Measurements from ENCODE around the gene SPRR5. TPM values are rescaled to one million over a fixed set of nuclear protein-coding genes. Genes with fewer than 3 reads are reported as not detected.
A peak's percentile ranks its signal among the peaks of the same experiment; 100 is the strongest.

The SPRR5 gene
- total RNA-seq, 8 experiments from 2014 or later = not detected

GRCh38 chr1:152954436-152954835 lies 7.4 kb downstream of the SPRR5 start:
- peak in 1 of 8 experiments; percentile 57 for ATAC-seq (replicated peaks in 6 of 8)
- Histone ChIP-seq H3K4me3 (no peak overlapping the region), H3K27ac (no peak overlapping the region), H3K4me1 (replicated peaks in 1 of 2) (no peaks in the 10 kb centered on the region)
- 0 to 79% (median 55%) methylated on average over 1 to 5 of the region's 6 CpGs; no CpG with 5 or more reads in 1 of the 10 experiments for WGBS, 10 experiments
- in situ Hi-C loops (cut with MboI; ENCODE audit: low pct_unique_long_range_greater_than_20kb in 2 of 9, low sequenced_read_pairs in 9 of 9, unreplicated experiment in 9 of 9) = no loop called here

- in situ Hi-C loops (cut with MboI; ENCODE audit: low pct_unique_long_range_greater_than_20kb in 2 of 9, low sequenced_read_pairs in 9 of 9, unreplicated experiment in 9 of 9) = no loop called here
- H3K4me1 ChIP-seq (replicated peaks in 1 of 2) = no peaks in the 10 kb centered on the region
- WGBS, 10 experiments = 17 to 83% (median 60%) methylated on average over 1 to 3 of the region's 3 CpGs; no CpG with 5 or more reads in 3 of the 10 experiments
- no peak overlapping the region for H3K27ac ChIP-seq
- no peak overlapping the region for H3K4me3 ChIP-seq
- no peak for ATAC-seq (replicated peaks in 6 of 8)
Observed at GRCh38 chr1:152957561-152957960, 10.6 kb downstream of the SPRR5 start.

GRCh38 chr1:152959273-152959672 lies 12.3 kb downstream of the SPRR5 start:
- in situ Hi-C loops (cut with MboI; ENCODE audit: low pct_unique_long_range_greater_than_20kb in 2 of 9, low sequenced_read_pairs in 9 of 9, unreplicated experiment in 9 of 9) = no loop called here
- ATAC-seq (replicated peaks in 6 of 8) = no peak

GRCh38 chr1:152959801-152960451 lies 12.9 kb downstream of the SPRR5 start:
- Histone ChIP-seq H3K27ac (no peak overlapping the region), H3K4me1 (replicated peaks in 1 of 2) (no peaks in the 10 kb centered on the region), H3K4me3 (no peak overlapping the region)
- in situ Hi-C loops (cut with MboI; ENCODE audit: low pct_unique_long_range_greater_than_20kb in 2 of 9, low sequenced_read_pairs in 9 of 9, unreplicated experiment in 9 of 9) = no loop called here
- 43 to 94% (median 70%) methylated on average over 1 to 10 of the region's 10 CpGs; no CpG with 5 or more reads in 4 of the 10 experiments for WGBS, 10 experiments
- no peak for ATAC-seq (replicated peaks in 6 of 8)

More at GRCh38 chr1:152959273-152959672, 12.3 kb downstream of the SPRR5 start:
- no peaks in the 10 kb centered on the region for H3K4me1 ChIP-seq (replicated peaks in 1 of 2)
- WGBS, 10 experiments = 0 to 100% (median 68%) methylated on average over 1 to 3 of the region's 3 CpGs; no CpG with 5 or more reads in 3 of the 10 experiments
- H3K4me3 ChIP-seq = no peak overlapping the region
- H3K27ac ChIP-seq = no peak overlapping the region

- no peaks in the 10 kb centered on the region for H3K4me1 ChIP-seq (replicated peaks in 1 of 2)
- 0 to 92% (median 54%) methylated on average over 1 to 9 of the region's 10 CpGs; no CpG with 5 or more reads in 1 of the 10 experiments for WGBS, 10 experiments
- in situ Hi-C loops (cut with MboI; ENCODE audit: low pct_unique_long_range_greater_than_20kb in 2 of 9, low sequenced_read_pairs in 9 of 9, unreplicated experiment in 9 of 9) = no loop called here
- no peak for ATAC-seq (replicated peaks in 6 of 8)
- H3K4me3 ChIP-seq = no peak overlapping the region
- no peak overlapping the region for H3K27ac ChIP-seq
Observed at GRCh38 chr1:152960452-152961044, 13.5 kb downstream of the SPRR5 start.

GRCh38 chr1:152961226-152961891 lies 14.4 kb downstream of the SPRR5 start:
- Histone ChIP-seq H3K27ac (no peak overlapping the region), H3K4me1 (replicated peaks in 1 of 2) (no peaks in the 10 kb centered on the region), H3K4me3 (no peak overlapping the region)
- in situ Hi-C loops (cut with MboI; ENCODE audit: low pct_unique_long_range_greater_than_20kb in 2 of 9, low sequenced_read_pairs in 9 of 9, unreplicated experiment in 9 of 9) = no loop called here
- 0 to 92% (median 68%) methylated on average over 2 to 7 of the region's 7 CpGs; no CpG with 5 or more reads in 2 of the 10 experiments for WGBS, 10 experiments
- no peak for ATAC-seq (replicated peaks in 6 of 8)

- Histone ChIP-seq H3K27ac (no peak overlapping the region), H3K4me3 (no peak overlapping the region), H3K4me1 (replicated peaks in 1 of 2) (no peaks in the 10 kb centered on the region)
- 0 to 86% (median 61%) methylated on average over 1 to 2 of the region's 2 CpGs; no CpG with 5 or more reads in 3 of the 10 experiments for WGBS, 10 experiments
- no peak for ATAC-seq (replicated peaks in 6 of 8)
- in situ Hi-C loops (cut with MboI; ENCODE audit: low pct_unique_long_range_greater_than_20kb in 2 of 9, low sequenced_read_pairs in 9 of 9, unreplicated experiment in 9 of 9) = no loop called here
Observed at GRCh38 chr1:152962876-152963415, 15.9 kb downstream of the SPRR5 start.

- in situ Hi-C loops (cut with MboI; ENCODE audit: low pct_unique_long_range_greater_than_20kb in 2 of 9, low sequenced_read_pairs in 9 of 9, unreplicated experiment in 9 of 9) = no loop called here
- WGBS, 10 experiments = 0 to 55% (median 11%) methylated on average over 1 of the region's 1 CpG; no CpG with 5 or more reads in 3 of the 10 experiments
- H3K4me1 ChIP-seq (replicated peaks in 1 of 2) = no peaks in the 10 kb centered on the region
- H3K4me3 ChIP-seq = no peak overlapping the region
- ATAC-seq (replicated peaks in 6 of 8) = no peak
- H3K27ac ChIP-seq = no peak overlapping the region
Observed at GRCh38 chr1:152964536-152964935, 17.5 kb downstream of the SPRR5 start.

GRCh38 chr1:152965853-152966252 lies 18.8 kb downstream of the SPRR5 start:
- H3K4me3 ChIP-seq = no peak overlapping the region
- in situ Hi-C loops (cut with MboI; ENCODE audit: low pct_unique_long_range_greater_than_20kb in 2 of 9, low sequenced_read_pairs in 9 of 9, unreplicated experiment in 9 of 9) = no loop called here
- ATAC-seq (replicated peaks in 6 of 8) = no peak
- WGBS, 10 experiments = 5 to 70% (median 30%) methylated on average over 1 to 4 of the region's 4 CpGs; no CpG with 5 or more reads in 1 of the 10 experiments
- H3K4me1 ChIP-seq (replicated peaks in 1 of 2) = no peaks in the 10 kb centered on the region
- no peak overlapping the region for H3K27ac ChIP-seq

GRCh38 chr1:152967201-152967600 lies 20.2 kb downstream of the SPRR5 start:
- no peak overlapping the region for H3K4me3 ChIP-seq
- in situ Hi-C loops (cut with MboI; ENCODE audit: low pct_unique_long_range_greater_than_20kb in 2 of 9, low sequenced_read_pairs in 9 of 9, unreplicated experiment in 9 of 9) = no loop called here

GRCh38 chr1:152968248-152968647 lies 21.2 kb downstream of the SPRR5 start:
- ATAC-seq (replicated peaks in 6 of 8) = no peak
- in situ Hi-C loops (cut with MboI; ENCODE audit: low pct_unique_long_range_greater_than_20kb in 2 of 9, low sequenced_read_pairs in 9 of 9, unreplicated experiment in 9 of 9) = no loop called here
- no peak overlapping the region for H3K27ac ChIP-seq
- no peak overlapping the region for H3K4me3 ChIP-seq
- no peaks in the 10 kb centered on the region for H3K4me1 ChIP-seq (replicated peaks in 1 of 2)
- 0 to 60% (median 10%) methylated on average over 1 to 2 of the region's 2 CpGs; no CpG with 5 or more reads in 2 of the 10 experiments for WGBS, 10 experiments

More at GRCh38 chr1:152967201-152967600, 20.2 kb downstream of the SPRR5 start:
- Histone ChIP-seq H3K27ac (no peak overlapping the region), H3K4me1 (replicated peaks in 1 of 2) (no peaks in the 10 kb centered on the region)
- 10 to 80% (median 50%) methylated on average over 2 to 7 of the region's 7 CpGs; no CpG with 5 or more reads in 5 of the 10 experiments for WGBS, 10 experiments
- ATAC-seq (replicated peaks in 6 of 8) = peak in 2 of 8 experiments; percentile 71 to 80

GRCh38 chr1:152969036-152969435 lies 22.0 kb downstream of the SPRR5 start:
- Histone ChIP-seq H3K27ac (no peak overlapping the region), H3K4me3 (no peak overlapping the region), H3K4me1 (replicated peaks in 1 of 2) (no peaks in the 10 kb centered on the region)
- in situ Hi-C loops (cut with MboI; ENCODE audit: low pct_unique_long_range_greater_than_20kb in 2 of 9, low sequenced_read_pairs in 9 of 9, unreplicated experiment in 9 of 9) = no loop called here
- WGBS, 10 experiments = 0 to 11% (median 0%) methylated on average over 1 of the region's 2 CpGs; no CpG with 5 or more reads in 7 of the 10 experiments
- peak in 2 of 8 experiments; percentile 74 to 89 for ATAC-seq (replicated peaks in 6 of 8)

GRCh38 chr1:152970495-152970894 lies 23.5 kb downstream of the SPRR5 start, which contains the start of gene SPRR4:
SPRR4 (plus strand) TSS chr1:152970648; CDS start chr1:152971891, 1,243 bp downstream.
- H3K4me3 ChIP-seq = no peak within 1 kb of the TSS
- no peaks in the 10 kb centered on the region for H3K4me1 ChIP-seq (replicated peaks in 1 of 2)
- WGBS, 10 experiments = 56 to 100% (median 80%) methylated on average over 1 to 6 of the region's 6 CpGs; no CpG with 5 or more reads in 3 of the 10 experiments
- H3K27ac ChIP-seq = no peak within 1 kb of the TSS
- in situ Hi-C loops (cut with MboI; ENCODE audit: low pct_unique_long_range_greater_than_20kb in 2 of 9, low sequenced_read_pairs in 9 of 9, unreplicated experiment in 9 of 9) = no loop called here
- ATAC-seq (replicated peaks in 6 of 8) = no peak

Measured in motor neuron (in vitro differentiated cells).